GM19397 (cell line): ENCODE measurements around the gene CNIH1.

Experiments used
- ATAC-seq: cut with Tn5 transposase; IDR thresholded peaks from one replicate; pipeline ENCODE4 v1.9.1; 2021; ENCODE audit warnings: mild to moderate bottlenecking, moderate library complexity; ENCODE audit not compliant: unreplicated experiment

Gene CNIH1

GRCh38 chr14:54440873-54441868 lies at the start of gene CNIH1:
Gene CNIH1 (minus strand): TSS chr14:54441374. CDS start chr14:54441327, 47 bp downstream.
- ATAC-seq = peak; percentile 98

DNA sequence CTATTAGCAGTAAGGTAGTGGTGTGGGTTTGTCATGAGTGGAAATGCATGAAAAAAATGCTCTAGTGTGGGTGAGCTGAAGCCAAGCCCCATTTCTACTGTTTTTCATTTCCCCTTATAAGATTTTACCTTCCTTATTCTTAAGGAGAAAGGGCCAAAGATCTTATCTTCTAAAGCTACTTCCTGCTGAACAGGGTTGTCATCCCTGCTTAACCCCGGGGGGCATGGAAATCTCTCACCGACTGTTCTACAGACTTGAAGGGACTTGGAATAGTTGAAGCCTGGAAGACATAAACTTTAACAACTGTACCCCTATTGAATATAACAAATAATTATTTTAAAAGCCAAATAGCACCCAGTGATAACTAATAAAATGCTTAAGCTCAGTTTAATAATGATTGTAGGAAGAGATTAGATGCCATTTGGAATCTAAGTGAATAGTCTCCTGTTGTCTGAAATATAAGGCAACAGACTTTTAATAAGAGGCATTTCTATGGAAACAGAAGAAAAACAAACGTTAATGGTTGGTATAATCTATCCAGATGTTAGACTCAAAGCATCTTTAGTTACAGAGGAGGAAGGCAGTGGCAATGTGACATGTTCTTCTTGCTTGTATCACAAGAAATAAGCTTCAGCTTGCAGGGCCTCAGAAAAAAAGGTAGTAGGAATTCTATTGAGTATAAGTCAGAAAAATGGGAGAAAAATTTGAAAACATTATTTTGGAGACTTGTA lies 49.4 kb upstream of the CNIH1 start:
- ATAC-seq = no peak

GRCh38 chr14:54489731-54490444 lies 48.7 kb upstream of the CNIH1 start:
- ATAC-seq = no peak

DNA sequence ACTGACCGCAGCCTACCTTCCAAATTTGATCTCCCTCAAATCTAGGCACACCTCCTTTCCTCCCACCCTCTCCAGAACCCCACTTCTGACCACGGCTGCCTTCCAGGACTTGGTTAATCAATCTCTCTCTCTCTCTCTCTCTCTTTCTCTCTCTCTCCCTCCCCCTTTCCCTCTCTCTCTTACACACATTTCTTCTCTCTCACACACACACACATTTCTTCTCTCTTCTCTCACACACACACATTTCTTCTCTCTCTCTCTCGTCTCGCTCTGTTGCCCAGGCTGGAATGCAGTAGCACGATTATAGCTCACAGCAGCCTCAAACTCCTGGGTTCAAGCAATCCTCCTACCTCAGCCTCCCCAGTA lies 48.1 kb upstream of the CNIH1 start:
- ATAC-seq = no peak

DNA sequence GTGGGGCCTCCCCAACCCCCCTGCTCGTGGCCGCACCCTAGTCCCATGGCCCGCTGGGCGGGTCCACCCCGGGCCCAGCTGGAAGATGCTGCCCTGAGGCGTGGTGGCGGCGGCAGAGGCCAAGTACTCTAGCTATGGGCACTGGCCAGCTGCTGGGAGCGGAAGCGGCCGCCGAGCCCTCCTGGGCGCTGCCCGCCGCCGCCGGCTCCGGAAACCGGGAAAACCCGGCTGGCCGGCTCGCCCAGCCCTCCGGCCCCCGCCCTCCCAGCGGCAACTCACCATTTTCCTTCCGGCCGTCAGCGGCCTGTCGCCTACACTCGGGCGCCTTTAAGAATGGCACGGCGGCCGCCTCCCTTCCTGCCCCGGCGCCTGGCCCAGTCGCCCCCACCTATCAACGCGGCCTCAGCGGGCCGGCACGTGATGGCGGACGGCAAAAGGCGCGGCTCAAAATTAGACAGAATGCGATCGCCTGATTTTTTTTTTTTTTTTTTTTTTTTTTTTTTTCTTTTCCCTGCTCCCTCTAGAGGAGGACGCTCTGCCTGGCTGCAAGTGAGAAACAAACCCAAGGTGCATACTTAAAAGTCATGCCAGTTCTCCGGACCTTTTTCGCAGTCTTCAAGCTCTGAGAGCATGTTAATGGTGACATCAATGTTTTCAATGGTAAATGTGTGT lies 47.6 kb upstream of the CNIH1 start, which contains the start of gene GMFB:
Gene GMFB (minus strand): TSS at position 335 of the 672 bp plus-strand sequence. CDS start 53 bp downstream, at position 282.
- ATAC-seq = peak; percentile 92

GRCh38 chr14:54488318-54488645 lies 47.1 kb upstream of the CNIH1 start:
- no peak for ATAC-seq

DNA sequence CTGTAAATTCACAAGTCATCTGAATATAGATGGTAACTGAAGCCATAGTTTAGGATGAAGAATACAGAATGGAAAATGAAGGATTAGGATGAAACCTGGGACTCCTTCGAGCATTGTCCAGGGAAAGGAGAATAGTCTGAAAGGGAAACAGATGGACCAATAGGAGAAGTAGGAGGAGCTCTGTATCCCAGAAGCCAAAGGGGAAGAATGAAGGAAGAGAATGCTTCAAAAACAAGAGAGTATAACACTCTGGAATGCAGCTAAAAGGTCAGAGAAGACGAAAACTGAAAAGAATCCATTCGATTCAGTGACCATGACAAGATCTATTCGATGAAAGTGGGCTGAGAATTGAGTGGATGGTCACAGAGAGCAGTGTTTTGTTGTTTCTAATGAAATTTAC lies 46.6 kb upstream of the CNIH1 start:
- no peak for ATAC-seq

DNA sequence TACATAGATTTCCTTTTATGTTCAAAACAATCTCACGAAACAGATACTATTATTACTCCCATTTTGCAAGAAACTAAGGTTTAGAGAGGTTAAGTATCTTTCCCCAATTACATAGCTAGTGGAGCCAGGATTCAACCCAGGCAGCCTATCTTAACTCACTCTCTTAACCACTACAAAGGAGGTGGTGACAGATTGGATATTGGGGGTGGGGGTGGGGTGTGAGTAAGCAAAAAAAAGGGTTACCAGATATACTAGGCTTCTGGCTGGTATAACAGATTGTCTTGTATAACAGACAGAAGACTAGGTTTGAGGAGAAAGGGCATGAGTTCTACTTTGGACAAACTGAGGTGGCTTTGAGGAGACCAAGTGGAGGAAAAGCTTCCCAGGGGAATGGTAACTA lies 45.5 kb upstream of the CNIH1 start:
- no peak for ATAC-seq

DNA sequence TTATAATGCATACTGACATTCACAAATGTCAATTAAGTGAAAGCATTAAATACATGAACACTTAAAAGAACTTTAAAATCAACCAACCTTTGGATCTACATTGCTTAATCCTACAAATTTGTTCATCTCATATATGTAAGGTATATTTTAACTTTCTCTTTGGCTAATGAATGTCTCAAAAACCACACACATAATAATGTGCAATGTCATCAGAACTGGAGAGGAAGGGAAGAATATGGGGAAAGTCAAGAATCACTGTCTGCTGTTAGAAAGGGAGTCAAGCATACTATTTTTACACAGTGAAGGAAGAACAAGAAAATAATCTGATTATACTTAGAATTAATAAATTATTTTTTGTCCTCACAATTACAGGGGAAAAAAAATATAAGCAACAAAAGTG lies 42.7 kb upstream of the CNIH1 start:
- ATAC-seq = no peak

GRCh38 chr14:54483073-54483745 lies 42.0 kb upstream of the CNIH1 start:
- no peak for ATAC-seq

GRCh38 chr14:54481695-54482094 lies 40.5 kb upstream of the CNIH1 start:
- no peak for ATAC-seq

DNA sequence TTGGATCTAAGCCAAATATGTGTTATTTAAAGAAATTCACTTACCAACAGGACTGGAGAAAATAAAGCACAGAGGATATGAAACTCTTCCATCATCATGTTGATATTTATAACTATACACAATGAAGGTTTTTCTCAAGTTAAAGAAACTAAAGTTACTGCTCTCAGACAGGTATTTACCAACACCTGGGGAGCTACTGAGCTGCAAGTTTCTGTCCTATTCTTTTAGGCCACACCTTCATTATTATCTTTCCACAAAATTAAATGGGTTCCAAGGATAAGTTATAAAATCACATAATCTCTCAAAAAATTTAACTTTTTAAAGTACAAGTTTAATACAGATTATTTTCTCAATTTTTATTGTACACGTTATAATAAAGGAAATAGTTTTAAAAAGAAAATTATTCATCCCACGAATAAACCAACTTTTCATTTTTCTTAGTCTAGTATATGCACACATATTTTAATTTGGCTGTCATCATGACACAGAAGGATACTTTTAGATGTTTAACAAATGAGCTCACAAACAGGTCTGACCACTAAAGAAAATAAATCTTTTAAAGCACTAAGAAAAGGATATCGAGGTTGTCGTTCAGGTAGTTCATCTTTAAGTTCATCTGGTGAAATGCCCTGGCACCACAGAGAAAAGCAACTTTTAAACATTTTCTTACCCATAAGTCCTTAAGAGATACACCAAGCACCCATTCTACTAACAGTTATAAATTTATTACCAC lies 39.8 kb upstream of the CNIH1 start:
- ATAC-seq = no peak

GRCh38 chr14:54478636-54479215 lies 37.6 kb upstream of the CNIH1 start:
- ATAC-seq = no peak

- ATAC-seq = no peak
Observed at GRCh38 chr14:54475911-54476310, 34.7 kb upstream of the CNIH1 start.

- ATAC-seq = no peak
Observed at GRCh38 chr14:54475187-54475899, 34.2 kb upstream of the CNIH1 start.

DNA sequence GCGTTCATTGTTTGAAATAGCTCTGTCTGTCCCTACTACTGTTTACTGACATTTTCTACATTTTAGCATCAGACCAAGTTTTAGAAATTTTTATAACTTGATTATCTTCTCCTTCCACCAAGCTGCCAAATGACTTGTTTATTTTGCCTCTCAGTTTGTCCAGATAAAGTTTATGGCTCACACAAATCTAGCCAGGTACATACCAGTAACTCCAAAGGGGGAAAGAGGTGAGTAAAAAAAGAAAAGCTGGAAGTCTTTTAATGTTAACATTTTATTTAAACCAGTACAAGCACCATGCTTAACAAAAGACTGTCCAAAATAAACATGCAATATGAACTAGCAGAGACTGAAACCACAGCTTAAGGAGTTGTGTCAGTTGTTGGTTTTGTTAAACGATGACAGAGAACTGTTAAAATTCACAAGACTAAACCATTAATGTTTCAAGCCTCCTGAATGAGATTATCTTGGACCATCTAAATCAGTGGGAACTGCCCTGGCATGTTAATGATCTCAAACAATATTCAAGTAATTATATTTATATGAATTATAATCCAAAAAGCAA lies 33.1 kb upstream of the CNIH1 start:
- ATAC-seq = no peak

- ATAC-seq = no peak
Observed at GRCh38 chr14:54472315-54472714, 31.1 kb upstream of the CNIH1 start.

- ATAC-seq = no peak
Observed at GRCh38 chr14:54471641-54472040, 30.5 kb upstream of the CNIH1 start.
